GM19372 (cell line): Measurements from ENCODE around the gene TELO2.
"Not testable (repeated sequence)": the region's sequence is repeated elsewhere in the genome, so short reads cannot be mapped to it uniquely, and the experiment has no call there.

Experiments used
- ATAC-seq: cut with Tn5 transposase; IDR thresholded peaks from one replicate; pipeline ENCODE4 v1.9.1; 2021; ENCODE audit warnings: mild to moderate bottlenecking, low read depth, moderate library complexity; ENCODE audit not compliant: unreplicated experiment

The TELO2 gene

DNA sequence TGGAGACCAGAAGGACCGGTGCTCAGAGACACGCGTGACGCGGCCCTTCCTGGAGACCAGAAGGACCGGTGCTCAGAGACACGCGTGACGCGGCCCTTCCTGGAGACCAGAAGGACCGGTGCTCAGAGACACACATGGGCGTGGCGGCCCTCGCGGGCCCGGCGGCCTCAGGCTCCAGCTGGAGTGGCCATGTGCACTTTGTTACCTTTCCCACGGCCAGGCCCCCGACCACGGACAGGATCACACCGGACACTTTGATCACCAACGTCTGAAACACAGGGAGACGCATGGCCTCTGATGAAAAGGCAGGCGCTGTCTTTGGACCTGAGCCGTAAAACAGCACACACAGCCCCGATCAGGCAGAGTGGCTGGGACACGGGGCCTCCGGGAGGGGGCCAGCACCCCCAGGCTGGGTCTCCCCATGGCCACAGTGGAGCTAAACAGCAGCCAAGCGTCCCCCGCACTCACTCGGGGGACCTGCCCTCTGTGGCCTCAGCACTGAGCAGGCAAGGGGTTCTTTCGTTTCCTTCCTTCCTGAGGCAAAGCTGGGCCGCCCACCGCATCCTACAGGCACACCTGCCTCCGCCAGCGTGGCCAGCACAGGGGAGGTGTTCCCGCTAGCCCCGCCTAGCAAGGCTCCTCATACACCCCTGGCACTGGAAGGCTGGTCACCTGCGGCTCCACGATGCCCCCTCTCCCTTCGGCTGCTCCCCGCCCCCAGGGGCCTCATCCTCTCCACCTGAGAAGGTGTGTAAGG, 35.5 kb upstream of the TELO2 start:
- no peak for ATAC-seq

DNA sequence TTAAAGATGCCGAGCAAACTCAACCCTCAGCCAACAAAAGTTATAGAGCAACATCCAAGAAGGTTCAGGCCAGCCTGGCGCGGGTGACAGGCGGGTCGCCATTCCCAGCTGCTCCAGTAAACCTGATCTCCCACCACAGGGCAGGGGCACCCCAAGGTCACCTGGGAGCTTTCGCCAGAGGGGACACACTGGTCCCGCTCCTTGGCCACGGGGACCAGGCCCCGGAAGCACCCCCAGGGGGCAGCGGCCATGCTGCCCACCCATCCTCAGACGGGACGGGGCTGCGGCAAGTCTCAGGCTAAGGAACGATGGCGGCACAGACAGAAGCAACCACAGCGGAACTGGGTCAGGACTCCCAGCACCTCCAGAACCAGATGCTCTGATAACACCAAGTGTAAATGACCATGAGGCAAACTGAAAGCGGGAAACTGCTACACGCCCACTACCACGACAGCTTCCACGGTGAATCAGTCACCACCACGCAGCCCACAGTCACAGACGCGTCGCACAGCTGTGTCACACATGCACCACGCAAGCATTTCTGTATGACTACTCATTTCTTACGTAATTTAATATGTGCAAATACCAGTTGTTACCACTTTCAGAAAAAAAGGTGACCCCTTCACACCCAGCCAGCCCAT, 34.7 kb upstream of the TELO2 start:
- no peak for ATAC-seq

DNA sequence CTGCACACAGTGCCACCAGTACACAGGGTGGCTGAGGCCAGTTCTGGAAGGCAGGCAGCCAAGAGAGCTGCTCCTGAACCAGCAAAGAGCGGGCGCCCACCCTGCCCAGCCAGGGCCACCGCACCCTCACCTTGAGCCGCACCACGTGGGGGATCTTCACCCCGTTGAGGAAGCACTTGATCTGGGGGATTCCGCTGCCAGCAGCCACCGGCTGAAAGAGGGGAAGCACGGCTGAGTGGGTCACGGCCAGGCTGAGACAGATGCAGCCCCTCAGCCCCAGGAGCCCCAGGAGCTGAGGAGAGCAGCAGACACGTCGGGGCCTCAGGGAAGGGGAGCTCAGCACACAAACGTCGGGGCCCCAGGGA, 34.2 kb upstream of the TELO2 start:
- ATAC-seq, result no peak

DNA sequence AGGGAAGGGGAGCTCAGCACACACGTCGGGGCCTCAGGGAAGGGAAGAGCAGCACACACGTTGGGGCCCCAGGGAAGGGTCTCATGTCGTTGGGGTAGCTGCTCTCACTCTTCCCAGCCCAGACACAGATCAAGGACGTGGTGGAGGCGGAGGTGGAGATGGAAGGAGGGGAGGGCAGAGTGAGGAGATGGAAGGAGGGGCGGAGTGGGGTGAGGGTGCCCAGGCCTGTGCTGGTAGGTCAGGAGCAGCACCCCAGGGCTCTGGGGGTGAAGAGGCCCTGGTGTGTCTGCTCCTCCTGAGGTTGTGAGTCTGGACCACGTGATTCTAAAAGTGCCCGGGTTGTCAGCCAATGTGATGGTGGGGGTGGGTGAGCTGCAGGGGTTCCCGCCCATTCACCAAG, 33.2 kb upstream of the TELO2 start:
- ATAC-seq, result no peak

DNA sequence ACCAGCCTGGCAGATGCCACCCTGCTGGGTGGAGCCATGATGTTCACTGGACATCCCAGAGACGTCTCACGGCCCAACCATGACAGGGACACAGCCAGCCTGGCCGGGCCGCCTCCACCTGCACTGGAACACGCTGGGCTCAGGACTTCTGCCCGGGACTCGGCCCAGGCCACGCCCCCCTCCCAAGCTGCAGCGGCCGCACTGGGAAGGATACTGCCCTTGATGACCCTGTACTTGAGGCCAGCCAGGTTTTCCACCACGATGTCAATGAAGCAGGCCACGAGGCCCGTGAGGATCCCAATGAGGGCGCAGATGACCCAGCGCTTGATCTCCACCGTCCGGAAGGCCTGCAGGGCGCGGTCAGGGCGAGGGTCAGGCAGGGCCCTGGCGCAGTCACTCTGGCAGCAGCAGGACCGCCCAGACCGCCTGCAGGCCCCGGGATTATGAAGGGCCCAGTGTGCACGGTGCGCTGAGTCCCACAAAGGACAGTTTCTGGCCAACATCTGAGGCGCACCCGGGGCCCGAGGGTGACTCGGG, 32.5 kb upstream of the TELO2 start:
- no peak for ATAC-seq

DNA sequence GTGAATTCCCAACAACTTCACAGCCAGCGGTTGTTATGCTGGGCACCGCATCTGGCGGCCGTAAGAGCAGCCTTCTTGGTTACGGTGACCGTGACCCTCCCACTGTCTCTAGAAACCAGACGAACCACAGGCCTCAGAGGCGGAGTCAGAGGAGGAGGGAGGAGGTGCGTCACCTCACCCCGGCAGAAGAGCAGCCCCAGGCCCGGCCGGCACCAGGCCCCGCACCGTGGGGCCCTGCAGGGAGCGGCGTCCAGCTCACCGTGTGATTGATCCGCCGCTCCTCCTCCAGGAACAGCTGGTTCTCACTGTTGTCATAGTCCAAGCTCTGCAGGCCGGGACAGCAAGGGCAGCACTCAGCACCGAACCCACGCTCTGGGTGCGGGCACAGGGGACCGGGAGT, 32.0 kb upstream of the TELO2 start:
- no peak for ATAC-seq

DNA sequence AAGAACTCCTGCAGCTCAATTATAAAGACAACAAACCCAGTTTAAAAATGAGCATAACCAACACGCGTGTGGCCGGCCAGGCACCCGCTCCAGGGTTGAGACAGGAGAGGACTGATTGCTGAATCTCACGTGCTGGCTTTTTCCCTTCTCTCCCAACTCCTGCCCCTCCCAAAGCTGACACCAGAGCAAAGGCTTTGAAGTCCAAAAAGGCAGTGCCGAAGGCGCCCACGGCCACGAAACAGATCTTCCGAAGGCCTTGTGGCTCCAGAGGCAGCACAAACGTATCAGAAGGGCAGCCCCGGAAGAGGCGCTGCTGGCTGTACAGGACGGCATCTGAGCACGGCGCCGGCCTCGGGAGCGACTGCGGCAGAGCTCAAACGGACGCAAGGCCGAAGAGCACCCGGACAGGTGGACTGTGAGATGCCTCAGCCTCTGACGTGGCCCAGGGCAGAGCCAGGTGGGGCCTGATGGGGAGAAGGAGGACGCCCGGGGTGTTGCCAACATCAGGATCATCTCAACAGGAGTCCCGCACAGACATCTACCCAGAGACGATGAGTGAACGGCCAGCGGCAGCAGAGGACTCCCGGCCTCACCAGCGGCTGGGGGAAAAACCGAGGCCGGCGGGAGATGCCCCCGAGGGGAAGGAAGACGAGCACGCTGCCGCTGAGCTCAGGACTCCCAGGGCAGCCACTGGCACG, 28.8 kb upstream of the TELO2 start:
- ATAC-seq, result no peak

DNA sequence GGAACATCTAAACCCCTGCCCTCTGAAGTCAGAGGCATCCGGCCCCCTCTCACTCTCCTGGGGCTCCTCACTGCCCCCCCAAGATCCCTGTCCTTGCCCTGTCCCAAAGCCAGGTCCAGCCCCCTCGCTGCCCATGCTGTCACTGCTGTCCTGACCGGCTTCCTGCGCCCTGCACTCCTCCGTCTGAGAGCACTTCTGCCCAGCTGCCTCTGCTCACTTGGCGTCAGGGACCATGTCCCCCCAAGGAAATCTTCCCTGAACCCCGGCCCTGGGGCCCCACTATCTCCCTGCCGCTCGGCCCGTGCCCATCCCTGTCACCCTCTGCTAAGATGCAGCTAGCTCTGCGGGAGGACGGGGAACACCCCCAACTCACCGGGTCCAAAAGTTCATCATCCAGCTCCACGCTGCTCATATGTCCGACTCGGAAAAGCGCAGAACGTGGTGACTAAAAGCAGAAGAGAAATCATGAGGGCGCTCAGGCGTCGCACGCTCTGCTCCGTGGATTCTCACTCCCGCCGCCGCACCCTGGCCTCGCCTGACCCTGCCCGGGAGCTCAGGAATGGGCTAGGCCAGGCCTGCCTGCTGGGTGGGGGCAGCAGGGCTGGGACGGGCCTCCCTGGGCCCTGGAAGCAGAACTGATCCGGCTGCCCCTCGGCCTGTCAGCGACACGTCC, 28.1 kb upstream of the TELO2 start:
- no peak for ATAC-seq

DNA sequence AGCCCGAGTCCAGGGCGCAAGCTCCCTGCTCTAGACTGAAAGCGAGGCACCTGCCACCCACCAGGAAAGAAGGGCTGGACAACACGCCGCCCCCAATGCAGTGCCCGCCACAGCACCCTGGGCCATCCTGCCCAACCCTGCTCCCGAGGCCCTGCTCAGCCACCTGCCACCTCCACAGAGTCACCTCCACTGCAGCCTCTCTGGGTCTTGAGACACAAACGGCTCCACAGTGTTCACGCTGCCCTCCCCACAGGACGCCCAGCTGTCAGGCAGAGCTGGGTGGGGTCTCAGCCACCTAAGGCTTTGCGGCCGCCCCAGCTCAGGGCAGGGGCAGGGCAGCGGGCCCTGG, 27.6 kb upstream of the TELO2 start:
- no peak for ATAC-seq

DNA sequence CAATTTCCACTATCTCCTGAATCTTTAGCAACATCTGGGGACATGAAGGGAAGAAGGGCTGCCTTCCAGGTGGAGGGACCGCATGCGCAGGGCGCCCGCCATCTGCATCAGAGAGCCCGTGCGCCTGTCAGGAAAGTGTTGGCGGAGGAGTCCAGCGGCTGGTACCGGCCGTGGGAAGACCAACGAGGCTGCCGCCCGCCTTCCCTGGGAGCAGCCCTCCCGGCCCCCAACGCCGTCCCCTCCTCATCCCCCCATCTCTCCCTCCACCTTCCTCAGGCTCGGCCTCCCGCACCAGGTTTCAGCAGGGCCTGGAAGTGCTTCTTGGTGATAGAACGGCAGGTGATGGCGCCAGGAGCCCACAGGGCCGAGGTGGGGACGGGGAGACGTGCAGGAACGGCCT, 27.1 kb upstream of the TELO2 start:
- ATAC-seq, result no peak

DNA sequence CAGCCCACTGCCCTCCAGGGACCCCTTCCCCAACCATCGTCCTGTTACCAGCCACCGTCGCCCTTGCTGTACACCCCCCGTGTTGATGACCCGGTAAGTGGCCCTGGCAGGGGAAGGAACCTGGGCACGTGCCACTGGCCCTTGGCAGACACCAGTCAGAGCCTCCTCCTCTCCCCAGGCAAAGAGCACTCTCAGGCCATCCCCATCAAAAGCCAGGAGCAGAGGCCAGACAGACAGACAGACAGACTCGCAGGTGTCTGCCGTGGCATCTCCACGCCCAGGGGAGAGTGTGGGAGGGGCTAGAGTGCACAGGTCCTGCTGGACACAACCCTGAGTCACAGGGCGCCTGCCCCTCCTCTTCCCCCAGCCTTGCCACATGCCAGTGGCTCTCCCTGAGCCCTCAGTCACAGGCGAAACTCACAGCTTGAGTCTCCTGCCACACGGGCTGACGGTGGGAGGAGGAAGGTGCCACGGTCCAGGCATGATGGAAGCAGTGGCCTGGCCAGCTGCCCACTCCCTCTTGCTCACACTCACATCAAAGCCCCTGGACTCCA, 26.1 kb upstream of the TELO2 start:
- ATAC-seq, result no peak

DNA sequence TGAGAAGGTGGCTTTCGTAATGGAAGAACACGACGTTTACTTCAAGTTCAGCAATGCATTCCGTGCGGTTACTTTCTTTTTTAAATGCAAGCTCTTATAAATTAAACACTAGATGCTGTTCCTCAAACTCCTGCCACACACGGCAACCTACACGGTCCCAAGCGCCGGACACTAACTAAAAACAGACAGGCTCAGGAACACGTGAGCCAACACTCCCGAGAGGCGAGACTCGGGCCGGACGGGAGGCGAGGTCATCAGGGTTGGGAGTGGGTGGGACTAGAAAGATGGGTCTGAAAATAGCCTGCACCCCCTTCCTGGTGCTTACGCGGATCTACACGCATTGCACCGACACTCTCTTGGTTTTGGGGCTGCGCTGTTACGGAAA, 24.7 kb upstream of the TELO2 start:
- ATAC-seq, result no peak

DNA sequence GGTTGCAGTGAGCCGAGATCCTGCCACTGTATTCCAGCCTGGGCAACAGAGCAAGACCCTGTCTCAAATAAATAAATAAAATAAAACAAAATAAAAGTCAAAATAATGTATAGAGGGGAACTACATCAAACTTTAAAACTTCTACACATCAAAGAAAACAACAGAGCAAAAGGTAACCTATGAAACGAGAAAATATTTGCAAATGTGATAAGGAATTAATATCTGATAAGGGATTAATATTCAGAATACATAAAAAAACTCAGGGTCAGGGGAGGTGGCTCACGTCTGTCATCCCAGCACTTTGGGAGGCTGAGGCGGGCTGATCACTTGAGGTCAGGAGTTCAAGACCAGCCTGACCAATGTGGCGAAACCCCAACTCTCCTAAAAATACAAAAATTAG, 24.0 kb upstream of the TELO2 start:
- ATAC-seq, result not testable (repeated sequence)

DNA sequence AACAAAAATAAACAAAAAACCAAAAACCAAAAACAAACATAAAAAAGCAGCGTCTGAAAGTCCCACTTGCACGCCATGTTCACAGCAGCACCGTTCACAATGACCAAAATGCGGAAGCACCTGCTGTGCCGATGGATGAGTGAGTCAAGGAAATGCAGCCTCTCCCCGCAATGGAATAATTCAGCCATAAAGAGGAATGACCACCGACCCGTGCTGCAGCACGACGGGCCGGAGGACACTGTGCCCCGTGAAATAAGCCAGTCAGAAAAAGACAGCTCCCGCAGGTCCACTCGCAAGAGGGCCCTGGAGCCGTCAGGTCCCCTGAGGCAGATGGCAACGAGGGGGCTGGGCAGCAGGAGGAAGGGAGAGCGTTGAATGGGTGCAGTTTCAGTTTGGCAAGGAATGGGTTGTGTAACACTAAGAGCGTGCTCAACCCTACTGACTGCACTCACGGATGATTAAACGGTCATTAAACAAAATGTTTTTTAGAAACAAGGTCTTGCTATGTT, 23.4 kb upstream of the TELO2 start:
- no peak for ATAC-seq

DNA sequence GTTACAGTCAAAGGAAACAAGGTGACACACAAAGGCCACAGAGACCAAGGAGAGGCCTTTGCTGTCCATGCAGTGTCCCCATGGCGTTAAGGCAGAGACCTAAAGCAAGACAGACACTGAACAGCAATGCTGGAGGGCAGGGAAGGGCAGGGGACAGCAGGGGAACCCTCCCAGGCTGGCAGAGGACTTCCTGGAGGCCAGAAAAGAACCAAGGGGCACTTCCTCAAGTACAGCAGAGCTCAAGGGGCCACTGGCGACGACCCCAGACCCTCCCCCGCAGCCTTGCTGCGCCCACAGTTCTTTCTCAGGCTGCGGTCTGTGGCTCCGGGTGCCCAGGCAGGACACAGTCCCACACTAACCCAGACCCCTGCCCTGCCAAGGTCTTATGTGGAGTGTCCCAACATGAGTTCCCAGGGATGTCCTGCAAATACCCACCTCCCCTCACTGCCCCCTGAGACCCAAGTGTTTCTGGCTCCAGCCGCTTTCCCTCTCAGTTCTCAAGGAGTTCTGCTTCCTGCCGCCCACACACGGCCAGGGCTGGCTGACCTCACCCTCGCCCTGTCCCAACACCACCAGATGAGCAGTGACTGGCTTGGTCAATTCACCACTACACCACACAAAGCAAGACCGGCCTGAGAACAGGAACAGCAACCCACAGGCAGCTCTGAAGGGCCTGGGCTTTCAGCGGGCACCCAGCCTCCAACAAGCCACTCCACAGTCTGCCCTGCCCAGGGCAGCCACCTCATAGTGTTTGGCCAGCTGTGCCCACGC, 22.5 kb upstream of the TELO2 start:
- ATAC-seq, result no peak

DNA sequence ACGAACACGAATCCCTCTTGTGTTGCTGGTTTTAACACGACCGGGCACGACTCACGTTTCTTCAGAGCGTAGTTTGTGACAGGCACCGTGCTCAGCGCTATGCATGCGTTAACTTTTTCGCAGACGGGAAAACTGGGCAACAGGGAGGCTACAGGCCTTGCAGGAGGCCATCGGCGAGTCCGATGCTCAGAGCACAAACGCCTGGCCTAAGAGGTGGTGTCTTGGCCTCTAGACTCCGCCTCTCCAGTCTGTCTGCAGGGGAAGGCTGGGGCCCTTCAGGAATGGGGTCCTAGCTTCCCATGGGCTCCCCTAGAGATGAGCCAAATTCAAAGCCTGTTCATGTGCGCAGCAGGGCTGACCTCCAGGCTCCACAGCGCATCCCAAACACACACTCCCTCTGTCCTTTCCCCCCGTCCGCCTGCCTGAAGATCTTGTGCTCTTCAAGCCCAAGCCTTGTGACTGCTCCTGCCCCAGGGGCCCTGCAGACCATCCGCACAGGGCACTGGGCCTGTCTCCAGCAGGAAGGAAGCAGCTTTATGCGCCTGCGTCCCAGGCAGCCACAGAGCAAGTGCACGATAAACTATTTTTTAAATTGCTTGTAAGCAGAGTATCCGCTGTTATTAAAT, 21.5 kb upstream of the TELO2 start:
- no peak for ATAC-seq

DNA sequence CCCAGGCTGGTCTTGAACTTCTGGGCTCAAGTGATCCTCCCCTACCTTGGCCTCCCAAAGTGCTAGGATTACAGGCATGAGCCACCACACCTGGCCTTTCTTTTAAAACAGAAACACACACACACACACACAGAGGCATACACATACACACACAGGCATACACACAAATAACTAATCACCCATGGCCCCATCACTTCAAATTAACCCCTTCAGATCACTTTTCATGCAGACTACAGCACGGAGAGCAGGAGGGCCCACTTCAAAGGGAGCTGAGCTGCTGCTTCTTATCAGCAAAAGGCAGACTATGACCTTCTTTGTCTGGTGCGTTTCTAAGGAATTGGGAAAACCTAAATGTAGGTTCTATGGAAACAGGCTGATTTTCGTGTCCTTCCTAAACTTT, 20.2 kb upstream of the TELO2 start:
- no peak for ATAC-seq

DNA sequence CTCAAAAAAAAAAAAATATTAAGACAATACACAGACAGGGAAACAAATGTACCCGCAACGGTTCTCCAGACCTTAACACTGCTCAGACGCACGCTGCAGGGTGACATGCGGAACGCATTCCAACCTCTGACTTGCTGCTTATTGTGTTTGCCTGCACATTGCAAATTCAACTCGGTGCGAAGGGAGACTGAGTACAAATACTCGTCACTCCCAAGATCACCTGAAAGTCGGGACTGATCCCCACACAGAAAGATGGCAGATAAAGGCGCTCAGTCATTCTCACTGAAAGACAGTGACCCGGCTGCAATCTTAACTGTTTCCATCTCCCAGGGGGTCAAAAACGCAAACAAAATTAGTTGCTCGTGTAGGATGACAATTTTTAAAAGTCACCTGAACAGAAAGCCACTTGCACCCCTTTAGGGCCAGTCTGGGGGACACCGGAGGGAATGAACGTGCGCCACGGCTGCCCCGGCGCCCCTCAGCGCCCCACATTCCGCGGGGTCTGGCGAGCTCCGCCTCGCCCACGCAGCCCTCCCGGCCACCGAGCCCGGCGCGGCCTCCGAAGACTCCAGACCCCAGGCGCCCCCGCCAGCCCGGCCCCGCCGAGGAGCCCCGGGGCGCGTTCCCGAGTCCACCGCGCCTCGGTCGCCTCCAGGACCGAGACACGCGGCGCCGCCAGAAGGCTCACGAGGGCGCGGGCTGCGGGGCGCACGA, 18.9 kb upstream of the TELO2 start:
- ATAC-seq, result peak; percentile 25
